Fibroblast of villous mesenchyme (primary cell): ENCODE data around the gene MYH14. TPM values are rescaled to one million over a fixed set of nuclear protein-coding genes. Genes with fewer than 3 reads are reported as not detected.
"Not testable (repeated sequence)": the region's sequence is repeated elsewhere in the genome, so short reads cannot be mapped to it uniquely, and the experiment has no call there.

ENCODE experiments used
- DNase-seq: peaks from one replicate; pipeline ENCODE4 v3.0.0-alpha.2; 2010; ENCODE audit warnings: low read depth
- H3K4me3 ChIP-seq: 2 replicates; pipeline ENCODE4 v1.5.1; 2011; ENCODE audit warnings: low read depth, mild to moderate bottlenecking, low read length
- CTCF ChIP-seq: IDR thresholded peaks from 2 replicates; pipeline ENCODE4 v1.5.1; 2012; ENCODE audit warnings: low read depth, mild to moderate bottlenecking, low read length; ENCODE audit not compliant: insufficient read depth
- total RNA-seq: library from RNA; depleted of rRNA; stranded (reverse); fragments of >200 nt; gene quantifications from 2 replicates; pipeline ENCODE4 v1.2.3, GENCODE V29; 2012

MYH14 gene
- total RNA-seq, 1 donor: not detected

GRCh38 chr19:50349277-50350057, 146.0 kb downstream of the MYH14 start:
- DNase-seq: no peak

GRCh38 chr19:50352242-50352641, 148.8 kb downstream of the MYH14 start:
- TF ChIP-seq CTCF: no peak
- no peak for DNase-seq
- no peak overlapping the region for H3K4me3 ChIP-seq

More at GRCh38 chr19:50349277-50350057, 146.0 kb downstream of the MYH14 start:
- no peak overlapping the region for H3K4me3 ChIP-seq
- TF ChIP-seq CTCF: no peak

- not testable (repeated sequence) for H3K4me3 ChIP-seq, DNase-seq
Measured at GRCh38 chr19:50353487-50353880, 150.1 kb downstream of the MYH14 start.

- no peak for DNase-seq
- TF ChIP-seq CTCF: no peak
- H3K4me3 ChIP-seq: no peak overlapping the region
Measured at GRCh38 chr19:50356691-50357177, 153.3 kb downstream of the MYH14 start.

GRCh38 chr19:50357178-50358100, 154.0 kb downstream of the MYH14 start:
- H3K4me3 ChIP-seq: peak overlapping the region; percentile 58
- peak; percentile 89 for TF ChIP-seq CTCF
- DNase-seq: peak; percentile 60

GRCh38 chr19:50358483-50359327, 155.3 kb downstream of the MYH14 start:
- peak; percentile 53 for DNase-seq
- H3K4me3 ChIP-seq: peak overlapping the region; percentile 59
- TF ChIP-seq CTCF: no peak
